HUES64 (cell line): ENCODE data around the gene SENP8. TPM values are rescaled to one million over a fixed set of nuclear protein-coding genes. Genes with fewer than 3 reads are reported as not detected.
A peak's percentile ranks its signal among the peaks of the same experiment; 100 is the strongest.
"Not testable (repeated sequence)": the region's sequence is repeated elsewhere in the genome, so short reads cannot be mapped to it uniquely, and the experiment has no call there.

Experiments
- H3K27ac ChIP-seq: 2 replicates; pipeline ENCODE4 v1.7.0; 2013; ENCODE audit warnings: low read depth, low read length, inconsistent platforms
- H3K27me3 ChIP-seq: 2 replicates; pipeline ENCODE4 v1.6.1; 2013; ENCODE audit warnings: mild to moderate bottlenecking, low read length; ENCODE audit not compliant: insufficient read depth
- H3K36me3 ChIP-seq: 2 replicates; pipeline ENCODE4 v1.6.1; 2013; ENCODE audit warnings: mild to moderate bottlenecking, low read length; ENCODE audit not compliant: insufficient read depth
- H3K4me1 ChIP-seq: 2 replicates; pipeline ENCODE4 v1.6.1; 2013; ENCODE audit warnings: mild to moderate bottlenecking, low read length, moderate library complexity; ENCODE audit not compliant: insufficient read depth
- H3K4me3 ChIP-seq: 2 replicates; pipeline ENCODE4 v1.5.1; 2013; ENCODE audit warnings: mild to moderate bottlenecking, low read length, moderate library complexity
- H3K9ac ChIP-seq: 2 replicates; pipeline ENCODE4 v1.6.1; 2013; ENCODE audit warnings: mild to moderate bottlenecking, low read depth, low read length
- H3K9me3 ChIP-seq: 2 replicates; pipeline ENCODE4 v1.6.1; 2013; ENCODE audit warnings: low read depth, low read length; ENCODE audit not compliant: insufficient read depth
- WGBS: fragments of 150-250, 120-280 bp; methylation state at CpG from one replicate; pipeline ENCODE4 v1.1.7; 2013; ENCODE audit warnings: missing lambda C conversion rate; 5-methylcytosine and 5-hydroxymethylcytosine counted together
- polyA plus RNA-seq, 2 experiments: library from polyadenylated mRNA; stranded (reverse); fragments of 50-300 nt; gene quantifications; one replicate each; pipeline ENCODE4 v1.2.3, GENCODE V29; 2013

Gene SENP8
- polyA plus RNA-seq (2013, experiment 1 of 2), result 4.7 TPM
- 6.3 TPM for polyA plus RNA-seq (2013, experiment 2 of 2)

DNA sequence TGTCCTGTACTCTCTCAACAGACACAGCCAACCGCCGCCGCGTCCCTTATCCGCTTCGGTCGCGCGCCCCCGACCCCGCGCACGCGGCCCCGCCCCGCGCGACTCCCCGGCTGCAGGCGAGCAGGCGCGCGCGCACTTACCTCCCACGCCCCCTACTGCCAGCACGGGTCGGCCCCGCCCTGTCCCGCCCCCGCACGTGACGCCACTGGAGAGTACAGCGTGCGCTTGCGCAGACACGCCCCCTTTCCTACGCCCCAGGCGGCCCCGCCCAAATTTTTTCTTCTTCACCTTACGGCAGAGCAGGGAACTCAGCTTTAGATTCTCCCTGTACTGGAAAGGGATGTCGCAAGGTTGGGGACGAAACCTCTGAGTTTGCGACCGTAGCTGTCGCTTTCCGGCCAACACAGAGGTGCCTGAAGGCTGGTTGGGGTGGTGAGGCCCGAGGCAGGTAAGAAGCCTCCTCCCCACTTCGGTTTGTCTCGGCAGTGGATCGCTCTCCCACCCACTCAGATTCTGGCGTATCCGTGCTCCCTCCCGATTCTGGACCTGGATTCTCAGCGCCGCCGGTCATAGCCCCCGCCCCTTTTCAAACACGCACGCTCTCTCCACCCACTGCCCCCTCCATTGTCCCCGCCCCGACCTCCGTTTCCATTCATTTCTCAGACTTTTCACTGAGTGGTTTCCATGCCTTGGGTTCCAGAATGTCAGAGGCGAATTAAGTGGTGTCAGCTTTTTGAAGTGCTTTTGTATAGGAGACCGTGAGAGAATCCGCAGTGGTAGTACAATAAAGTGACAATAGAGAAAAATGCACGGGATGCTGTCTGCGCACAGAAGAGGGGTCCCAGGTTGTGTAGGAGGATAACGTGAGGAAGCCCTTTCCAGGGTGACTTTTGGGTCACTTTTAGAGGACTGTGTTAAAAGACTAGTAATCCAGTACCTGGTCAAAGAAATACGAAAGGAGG, at the start of gene SENP8, which contains the start of gene MYO9A:
TSS of gene SENP8 (plus strand) at position 387 of the 962 bp plus-strand sequence. CDS start 21,221 bp downstream, outside the sequence.
TSS of gene MYO9A (minus strand) at position 134 of the 962 bp plus-strand sequence. CDS start 71,587 bp downstream, outside the sequence.
- no peaks in the 10 kb centered on the region for H3K9me3 ChIP-seq
- H3K9ac ChIP-seq, result peak within 1 kb of the TSS; percentile 97
- H3K27me3 ChIP-seq, result no peaks in the 10 kb centered on the region
- 1% methylated on average over 69 of the region's 69 CpGs for WGBS
- no peaks in the 10 kb centered on the region for H3K36me3 ChIP-seq
- H3K4me1 ChIP-seq, result peaks cover 10% of the 10 kb centered on the region
- peak within 1 kb of the TSS; percentile 98 for H3K4me3 ChIP-seq
- peak within 1 kb of the TSS; percentile 98 for H3K27ac ChIP-seq

DNA sequence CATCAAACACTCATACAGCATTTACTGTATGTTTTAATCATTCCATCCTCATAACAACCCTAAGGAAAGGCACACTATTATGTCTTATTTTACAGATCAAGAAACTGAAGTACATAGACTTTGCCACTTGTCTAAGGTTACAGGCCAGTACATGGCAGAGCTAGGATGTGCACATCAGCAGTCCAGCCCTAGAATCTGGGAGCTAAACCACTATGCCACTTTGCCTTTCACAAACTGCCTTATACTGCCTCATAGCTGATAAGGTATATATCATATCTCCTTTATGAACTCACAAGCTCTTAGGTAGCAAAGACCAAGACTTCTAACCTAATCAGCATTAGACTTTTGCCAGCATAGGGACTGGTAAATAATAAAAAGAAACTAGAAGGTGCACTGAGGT, 49.3 kb upstream of the SENP8 start:
- H3K9me3 ChIP-seq, result no peaks in the 10 kb centered on the region
- no peaks in the 10 kb centered on the region for H3K36me3 ChIP-seq
- no peaks in the 10 kb centered on the region for H3K4me1 ChIP-seq
- H3K27me3 ChIP-seq, result no peaks in the 10 kb centered on the region
- H3K9ac ChIP-seq, result no peak overlapping the region
- no peak overlapping the region for H3K27ac ChIP-seq
- H3K4me3 ChIP-seq, result no peak overlapping the region

DNA sequence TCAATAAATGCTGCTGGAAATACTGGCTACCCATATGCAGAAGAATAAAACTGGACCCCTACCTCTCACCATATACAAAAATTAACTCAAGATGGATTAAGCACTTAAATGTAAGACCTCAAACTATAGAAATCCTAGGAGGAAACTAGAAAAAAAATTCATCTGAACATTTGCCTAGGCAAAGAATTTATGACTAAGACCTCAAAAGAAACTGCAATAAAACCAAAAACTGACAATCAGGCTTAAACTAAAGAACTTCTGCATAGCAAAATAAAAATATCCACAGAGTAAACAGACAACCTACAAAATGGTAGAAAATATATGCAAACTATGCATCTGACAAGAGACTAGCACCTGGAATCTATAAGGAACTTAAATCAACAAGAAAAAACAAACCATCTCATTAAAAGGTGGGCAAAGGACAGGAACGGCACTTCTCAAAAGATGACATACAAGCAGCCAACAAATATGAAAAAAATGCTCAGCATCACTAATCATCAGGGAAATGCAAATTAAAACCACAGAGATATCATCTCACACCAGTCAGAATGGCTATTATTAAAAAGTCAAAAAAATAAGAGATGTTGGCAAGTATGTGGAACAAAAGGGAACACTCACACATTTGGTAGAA, 47.3 kb upstream of the SENP8 start:
- H3K4me1 ChIP-seq, result no peaks in the 10 kb centered on the region
- no peaks in the 10 kb centered on the region for H3K36me3 ChIP-seq
- WGBS, result 95% methylated on average over 1 of the region's 1 CpG
- no peak overlapping the region for H3K4me3 ChIP-seq
- H3K27ac ChIP-seq, result no peak overlapping the region
- no peak overlapping the region for H3K9ac ChIP-seq
- H3K9me3 ChIP-seq, result no peaks in the 10 kb centered on the region
- H3K27me3 ChIP-seq, result no peaks in the 10 kb centered on the region

DNA sequence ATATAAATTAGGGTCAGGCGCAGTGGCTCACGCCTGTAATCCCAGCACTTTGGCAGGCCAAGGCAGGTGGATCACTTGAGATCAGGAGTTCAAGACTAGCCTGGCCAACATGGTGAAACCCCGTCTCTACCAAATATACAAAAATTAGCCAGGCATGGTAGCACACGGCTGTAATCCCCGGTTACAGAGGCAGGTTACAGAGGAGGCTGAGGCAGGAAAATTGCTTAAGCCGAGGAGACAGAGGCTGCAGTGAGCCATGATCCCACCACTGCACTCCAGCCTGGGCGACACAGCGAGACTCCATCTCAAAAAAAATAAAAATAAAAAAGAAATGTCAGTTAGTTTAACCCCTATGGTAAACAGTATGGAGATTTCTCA, 46.8 kb upstream of the SENP8 start:
- H3K4me1 ChIP-seq, H3K9ac ChIP-seq, H3K4me3 ChIP-seq, H3K9me3 ChIP-seq, H3K27me3 ChIP-seq, H3K36me3 ChIP-seq, H3K27ac ChIP-seq: not testable (repeated sequence)
- 97% methylated on average over 6 of the region's 8 CpGs for WGBS

DNA sequence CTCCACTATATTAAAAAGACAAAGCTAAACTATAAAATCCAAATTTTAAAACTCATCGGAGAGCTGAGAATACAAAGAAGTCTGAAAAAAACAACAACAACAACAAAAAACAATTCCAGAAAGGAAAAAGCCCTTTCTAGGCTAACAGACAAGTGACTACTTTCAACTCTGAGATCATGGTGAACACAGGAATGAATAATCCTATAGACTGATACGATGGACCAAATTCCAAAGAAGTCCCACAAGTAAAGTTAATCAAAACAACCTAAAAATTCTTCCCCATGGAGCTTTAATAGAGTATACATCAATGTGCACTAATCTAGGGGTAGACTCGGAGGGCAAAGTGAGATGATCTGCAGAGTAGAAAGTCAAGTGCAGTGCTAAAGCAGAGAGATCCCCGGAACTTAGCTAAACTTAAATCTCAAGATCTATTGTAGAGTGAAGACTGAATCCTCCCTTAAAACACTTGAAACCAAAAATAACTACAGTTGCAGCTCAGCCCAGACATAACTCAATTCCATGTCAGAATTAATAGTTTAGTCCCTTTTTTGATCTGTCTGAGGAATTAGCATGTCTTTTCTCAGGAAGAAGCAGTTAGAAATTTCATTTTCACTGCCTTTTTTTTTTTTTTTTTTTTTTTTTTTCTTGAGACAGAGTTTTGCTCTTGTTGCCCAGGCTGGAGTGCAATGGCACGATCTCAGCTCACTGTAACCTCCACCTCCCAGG, 43.7 kb upstream of the SENP8 start:
- H3K9ac ChIP-seq, result no peak overlapping the region
- WGBS, result 90% methylated on average over 5 of the region's 5 CpGs

DNA sequence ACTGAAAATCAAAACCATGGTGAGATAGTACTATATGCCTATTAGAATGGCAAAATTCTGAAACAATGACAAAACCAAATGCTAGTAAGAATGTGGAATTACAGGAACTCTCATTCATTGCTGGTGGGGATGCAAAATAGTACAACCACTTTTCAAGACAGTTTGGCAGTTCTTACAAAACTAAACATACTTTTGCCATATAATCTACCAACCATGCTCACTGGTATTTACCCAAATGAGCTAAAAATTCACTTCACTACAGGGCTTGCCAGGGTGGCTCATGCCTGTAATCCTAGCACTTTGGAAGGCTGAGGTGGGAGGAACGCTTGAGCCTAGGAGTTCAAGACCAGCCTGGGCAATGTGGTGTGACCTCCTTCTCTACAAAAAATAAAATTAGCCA, 40.3 kb upstream of the SENP8 start:
- H3K27ac ChIP-seq, result no peak overlapping the region
- no peak overlapping the region for H3K4me3 ChIP-seq
- H3K9ac ChIP-seq, result no peak overlapping the region
- 92% methylated on average over 1 of the region's 1 CpG for WGBS
- H3K27me3 ChIP-seq, result no peaks in the 10 kb centered on the region
- no peaks in the 10 kb centered on the region for H3K4me1 ChIP-seq
- H3K36me3 ChIP-seq, result no peaks in the 10 kb centered on the region
- no peaks in the 10 kb centered on the region for H3K9me3 ChIP-seq

More for the DNA sequence above, 43.7 kb upstream of the SENP8 start:
- no peak overlapping the region for H3K27ac ChIP-seq
- no peaks in the 10 kb centered on the region for H3K9me3 ChIP-seq
- no peaks in the 10 kb centered on the region for H3K4me1 ChIP-seq
- H3K4me3 ChIP-seq, result no peak overlapping the region
- H3K36me3 ChIP-seq, result no peaks in the 10 kb centered on the region
- H3K27me3 ChIP-seq, result no peaks in the 10 kb centered on the region

- no peak overlapping the region for H3K27ac ChIP-seq
- H3K9me3 ChIP-seq, result no peaks in the 10 kb centered on the region
- H3K4me3 ChIP-seq, result no peak overlapping the region
- WGBS, result 96% methylated on average over 4 of the region's 6 CpGs
- no peak overlapping the region for H3K9ac ChIP-seq
- no peaks in the 10 kb centered on the region for H3K27me3 ChIP-seq
- H3K36me3 ChIP-seq, result no peaks in the 10 kb centered on the region
- H3K4me1 ChIP-seq, result no peaks in the 10 kb centered on the region
Measured at GRCh38 chr15:72078887-72079286, 39.3 kb upstream of the SENP8 start.

- Histone ChIP-seq H3K27me3 (no peaks in the 10 kb centered on the region), H3K4me3 (no peak overlapping the region), H3K9me3 (no peaks in the 10 kb centered on the region), H3K27ac (no peak overlapping the region), H3K36me3 (no peaks in the 10 kb centered on the region), H3K9ac (no peak overlapping the region), H3K4me1 (no peaks in the 10 kb centered on the region)
- WGBS, result 91% methylated on average over 1 of the region's 1 CpG
Measured at GRCh38 chr15:72082176-72082575, 36.0 kb upstream of the SENP8 start.

- Histone ChIP-seq H3K27me3 (no peaks in the 10 kb centered on the region), H3K9me3 (no peaks in the 10 kb centered on the region), H3K27ac (no peak overlapping the region), H3K4me1 (no peaks in the 10 kb centered on the region), H3K36me3 (no peaks in the 10 kb centered on the region), H3K4me3 (no peak overlapping the region), H3K9ac (no peak overlapping the region)
- WGBS, result 95% methylated on average over 11 of the region's 11 CpGs
Measured at GRCh38 chr15:72086010-72086697, 32.0 kb upstream of the SENP8 start.

- Histone ChIP-seq H3K27me3 (no peaks in the 10 kb centered on the region), H3K4me1 (no peaks in the 10 kb centered on the region), H3K36me3 (no peaks in the 10 kb centered on the region), H3K9me3 (no peaks in the 10 kb centered on the region), H3K4me3 (no peak overlapping the region), H3K9ac (no peak overlapping the region), H3K27ac (no peak overlapping the region)
- 95% methylated on average over 9 of the region's 9 CpGs for WGBS
Measured at GRCh38 chr15:72086920-72087648, 31.1 kb upstream of the SENP8 start.
